ENCODE results near the gene ADRA2B. TPM values are rescaled to one million over a fixed set of nuclear protein-coding genes. Genes with fewer than 3 reads are reported as not detected.

ADRA2B gene
- total RNA-seq, 3 donors from 2014 or later: 0.40 to 0.57 (median 0.40) TPM

GRCh38 chr2:96111257-96111640 is 5.1 kb downstream of the ADRA2B start:
- peaks cover 4% of the 10 kb centered on the region for H3K27me3 Mint-ChIP-seq (ENCODE audit: low read depth)
- no peak for ATAC-seq
- H3K9me3 Mint-ChIP-seq: no peaks in the 10 kb centered on the region
- no peak for DNase-seq
- peaks cover 6% of the 10 kb centered on the region for H3K4me1 Mint-ChIP-seq (ENCODE audit: low read depth)
- H3K4me3 Mint-ChIP-seq: no peak overlapping the region
- no peaks in the 10 kb centered on the region for H3K36me3 Mint-ChIP-seq (ENCODE audit: insufficient read depth)

GRCh38 chr2:96110621-96111256 is 5.6 kb downstream of the ADRA2B start:
- no peaks in the 10 kb centered on the region for H3K36me3 Mint-ChIP-seq (ENCODE audit: insufficient read depth)
- no peak overlapping the region for H3K4me3 Mint-ChIP-seq
- peaks cover 4% of the 10 kb centered on the region for H3K27me3 Mint-ChIP-seq (ENCODE audit: low read depth)
- H3K4me1 Mint-ChIP-seq (ENCODE audit: low read depth): peaks cover 5% of the 10 kb centered on the region
- peaks cover 1% of the 10 kb centered on the region for H3K9me3 Mint-ChIP-seq
- DNase-seq (no peak), ATAC-seq (no peak)

- DNase-seq (no peak), ATAC-seq (no peak)
- no peak overlapping the region for H3K4me3 Mint-ChIP-seq
- H3K36me3 Mint-ChIP-seq (ENCODE audit: insufficient read depth): no peaks in the 10 kb centered on the region
- no peaks in the 10 kb centered on the region for H3K4me1 Mint-ChIP-seq (ENCODE audit: low read depth)
- peaks cover 8% of the 10 kb centered on the region for H3K9me3 Mint-ChIP-seq
- H3K27me3 Mint-ChIP-seq (ENCODE audit: low read depth): no peaks in the 10 kb centered on the region
Measured at GRCh38 chr2:96109931-96110511, 6.3 kb downstream of the ADRA2B start.

- H3K4me1 Mint-ChIP-seq (ENCODE audit: low read depth): no peaks in the 10 kb centered on the region
- ATAC-seq: no peak
- H3K9me3 Mint-ChIP-seq: peaks cover 11% of the 10 kb centered on the region
- H3K4me3 Mint-ChIP-seq: no peak overlapping the region
- H3K27me3 Mint-ChIP-seq (ENCODE audit: low read depth): no peaks in the 10 kb centered on the region
- no peaks in the 10 kb centered on the region for H3K36me3 Mint-ChIP-seq (ENCODE audit: insufficient read depth)
- DNase-seq: no peak
Measured at GRCh38 chr2:96109361-96109680, 7.0 kb downstream of the ADRA2B start.

GRCh38 chr2:96108541-96109360 is 7.6 kb downstream of the ADRA2B start:
- H3K36me3 Mint-ChIP-seq (ENCODE audit: insufficient read depth): no peaks in the 10 kb centered on the region
- ATAC-seq (no peak), DNase-seq (no peak)
- no peaks in the 10 kb centered on the region for H3K4me1 Mint-ChIP-seq (ENCODE audit: low read depth)
- H3K9me3 Mint-ChIP-seq: peaks cover 11% of the 10 kb centered on the region
- no peak overlapping the region for H3K4me3 Mint-ChIP-seq
- no peaks in the 10 kb centered on the region for H3K27me3 Mint-ChIP-seq (ENCODE audit: low read depth)

GRCh38 chr2:96108151-96108540 is 8.2 kb downstream of the ADRA2B start:
- no peak overlapping the region for H3K4me3 Mint-ChIP-seq
- no peak for DNase-seq
- H3K36me3 Mint-ChIP-seq (ENCODE audit: insufficient read depth): no peaks in the 10 kb centered on the region
- no peaks in the 10 kb centered on the region for H3K27me3 Mint-ChIP-seq (ENCODE audit: low read depth)
- peaks cover 11% of the 10 kb centered on the region for H3K9me3 Mint-ChIP-seq
- H3K4me1 Mint-ChIP-seq (ENCODE audit: low read depth): peaks cover 2% of the 10 kb centered on the region
- no peak for ATAC-seq

GRCh38 chr2:96107708-96108065 is 8.7 kb downstream of the ADRA2B start:
- H3K4me3 Mint-ChIP-seq: no peak overlapping the region
- peaks cover 11% of the 10 kb centered on the region for H3K9me3 Mint-ChIP-seq
- H3K27me3 Mint-ChIP-seq (ENCODE audit: low read depth): no peaks in the 10 kb centered on the region
- DNase-seq (no peak), ATAC-seq (no peak)
- H3K36me3 Mint-ChIP-seq (ENCODE audit: insufficient read depth): no peaks in the 10 kb centered on the region
- peaks cover 2% of the 10 kb centered on the region for H3K4me1 Mint-ChIP-seq (ENCODE audit: low read depth)

- H3K9me3 Mint-ChIP-seq: peaks cover 11% of the 10 kb centered on the region
- ATAC-seq: no peak
- H3K36me3 Mint-ChIP-seq (ENCODE audit: insufficient read depth): no peaks in the 10 kb centered on the region
- no peak for DNase-seq
- no peaks in the 10 kb centered on the region for H3K27me3 Mint-ChIP-seq (ENCODE audit: low read depth)
- peaks cover 2% of the 10 kb centered on the region for H3K4me1 Mint-ChIP-seq (ENCODE audit: low read depth)
- H3K4me3 Mint-ChIP-seq: no peak overlapping the region
Measured at GRCh38 chr2:96106991-96107707, 9.2 kb downstream of the ADRA2B start.

- Mint-ChIP-seq H3K27me3 (ENCODE audit: low read depth) (no peaks in the 10 kb centered on the region), H3K9me3 (peaks cover 11% of the 10 kb centered on the region), H3K36me3 (ENCODE audit: insufficient read depth) (no peaks in the 10 kb centered on the region), H3K4me1 (ENCODE audit: low read depth) (peaks cover 2% of the 10 kb centered on the region), H3K4me3 (no peak overlapping the region)
- ATAC-seq (no peak), DNase-seq (no peak)
Measured at GRCh38 chr2:96105994-96106715, 10.2 kb downstream of the ADRA2B start.

- no peak overlapping the region for H3K4me3 Mint-ChIP-seq
- no peaks in the 10 kb centered on the region for H3K27me3 Mint-ChIP-seq (ENCODE audit: low read depth)
- no peaks in the 10 kb centered on the region for H3K36me3 Mint-ChIP-seq (ENCODE audit: insufficient read depth)
- DNase-seq: no peak
- H3K4me1 Mint-ChIP-seq (ENCODE audit: low read depth): peaks cover 2% of the 10 kb centered on the region
- ATAC-seq: no peak
- peaks cover 11% of the 10 kb centered on the region for H3K9me3 Mint-ChIP-seq
Measured at GRCh38 chr2:96105152-96105915, 11.0 kb downstream of the ADRA2B start.

- H3K36me3 Mint-ChIP-seq (ENCODE audit: insufficient read depth): no peaks in the 10 kb centered on the region
- H3K9me3 Mint-ChIP-seq: peaks cover 11% of the 10 kb centered on the region
- no peak overlapping the region for H3K4me3 Mint-ChIP-seq
- H3K27me3 Mint-ChIP-seq (ENCODE audit: low read depth): no peaks in the 10 kb centered on the region
- no peak for DNase-seq
- peaks cover 2% of the 10 kb centered on the region for H3K4me1 Mint-ChIP-seq (ENCODE audit: low read depth)
- no peak for ATAC-seq
Measured at GRCh38 chr2:96104487-96104861, 11.9 kb downstream of the ADRA2B start.

- H3K9me3 Mint-ChIP-seq: peaks cover 11% of the 10 kb centered on the region
- no peak for DNase-seq
- ATAC-seq: no peak
- H3K4me1 Mint-ChIP-seq (ENCODE audit: low read depth): peaks cover 2% of the 10 kb centered on the region
- H3K36me3 Mint-ChIP-seq (ENCODE audit: insufficient read depth): no peaks in the 10 kb centered on the region
- no peak overlapping the region for H3K4me3 Mint-ChIP-seq
- H3K27me3 Mint-ChIP-seq (ENCODE audit: low read depth): no peaks in the 10 kb centered on the region
Measured at GRCh38 chr2:96103761-96104486, 12.4 kb downstream of the ADRA2B start.

- no peaks in the 10 kb centered on the region for H3K27me3 Mint-ChIP-seq (ENCODE audit: low read depth)
- peaks cover 11% of the 10 kb centered on the region for H3K9me3 Mint-ChIP-seq
- no peak overlapping the region for H3K4me3 Mint-ChIP-seq
- no peak for ATAC-seq
- no peak for DNase-seq
- H3K4me1 Mint-ChIP-seq (ENCODE audit: low read depth): peaks cover 2% of the 10 kb centered on the region
- H3K36me3 Mint-ChIP-seq (ENCODE audit: insufficient read depth): no peaks in the 10 kb centered on the region
Measured at GRCh38 chr2:96103187-96103601, 13.2 kb downstream of the ADRA2B start.

All from activated T-cell treated with anti-CD3 and anti-CD28 coated beads, Interleukin-2, amount 50 U/mL, for 4 hours (primary cell).